ENCODE measurements around the gene CCDC187.

- TF ChIP-seq CTCF (conservative IDR thresholded peaks at IDR 0.05; ENCODE audit: low read depth, low read length) (no peak), EZH2 (IDR thresholded peaks at IDR 0.05; ENCODE audit: borderline replicate concordance, low read depth, low read length, poor library complexity, severe bottlenecking) (no peak)
These were observed 23.5 kb upstream of the CCDC187 start, which contains the start of gene GPSM1 for GRCh38 chr9:136327304-136327974.
